ENCODE data around the gene KLF7.

Gene KLF7

GRCh38 chr2:207184348-207184747 lies 18.6 kb upstream of the KLF7 start:
- H3K9me2 ChIP-seq (replicated peaks; ENCODE audit: insufficient read depth, low read length): no peaks in the 10 kb centered on the region
- no peaks in the 10 kb centered on the region for H3K9me3 ChIP-seq (replicated peaks; ENCODE audit: insufficient read depth, low read length)
- no peaks in the 10 kb centered on the region for H4K20me1 ChIP-seq (ENCODE audit: insufficient read depth, low read length)
- no peak overlapping the region for H3K27ac ChIP-seq (ENCODE audit: low read length)
- no peak overlapping the region for H2AFZ ChIP-seq (ENCODE audit: low read length)
- no peaks in the 10 kb centered on the region for H3K27me3 ChIP-seq (replicated peaks; ENCODE audit: insufficient read depth, low read length)
- no peak overlapping the region for H3K9ac ChIP-seq (ENCODE audit: low read length)
- no peaks in the 10 kb centered on the region for H3K79me2 ChIP-seq (ENCODE audit: low read length)
- H3K4me2 ChIP-seq (ENCODE audit: low read depth, low read length): no peak overlapping the region
- H3K4me1 ChIP-seq (ENCODE audit: low read length): peaks cover 6% of the 10 kb centered on the region; the same call in 1 of the 2 replicates
- DNase-seq: no peak
- no peak for TF ChIP-seq EZH2phosphoT487 (IDR thresholded peaks at IDR 0.05; ENCODE audit: low read length)
- TF ChIP-seq EZH2 (optimal IDR thresholded peaks at IDR 0.05; ENCODE audit: low read depth, low read length): no peak
- no peak for TF ChIP-seq CTCF (IDR thresholded peaks at IDR 0.05; ENCODE audit: low read length)
- H3K36me3 ChIP-seq (replicated peaks; ENCODE audit: insufficient read depth, low read length): no peaks in the 10 kb centered on the region
- no peak overlapping the region for H3K4me3 ChIP-seq (ENCODE audit: low read length)
- H3F3A ChIP-seq (ENCODE audit: insufficient read depth, low read length): no peaks in the 10 kb centered on the region

GRCh38 chr2:207183506-207183905 lies 17.8 kb upstream of the KLF7 start:
- Histone ChIP-seq H2AFZ (ENCODE audit: low read length) (no peak overlapping the region), H3K27ac (ENCODE audit: low read length) (no peak overlapping the region), H3K36me3 (replicated peaks; ENCODE audit: insufficient read depth, low read length) (no peaks in the 10 kb centered on the region), H3K79me2 (ENCODE audit: low read length) (no peaks in the 10 kb centered on the region), H3K4me3 (ENCODE audit: low read length) (no peak overlapping the region), H3K9me2 (replicated peaks; ENCODE audit: insufficient read depth, low read length) (no peaks in the 10 kb centered on the region), H3K27me3 (replicated peaks; ENCODE audit: insufficient read depth, low read length) (no peaks in the 10 kb centered on the region), H3K9me3 (replicated peaks; ENCODE audit: insufficient read depth, low read length) (no peaks in the 10 kb centered on the region), H3K4me1 (ENCODE audit: low read length) (peaks cover 3% of the 10 kb centered on the region; the same call in 1 of the 2 replicates), H4K20me1 (ENCODE audit: insufficient read depth, low read length) (no peaks in the 10 kb centered on the region), H3F3A (ENCODE audit: insufficient read depth, low read length) (no peaks in the 10 kb centered on the region), H3K9ac (ENCODE audit: low read length) (no peak overlapping the region), H3K4me2 (ENCODE audit: low read depth, low read length) (no peak overlapping the region)
- TF ChIP-seq CTCF (IDR thresholded peaks at IDR 0.05; ENCODE audit: low read length): no peak
- no peak for TF ChIP-seq EZH2 (optimal IDR thresholded peaks at IDR 0.05; ENCODE audit: low read depth, low read length)
- no peak for TF ChIP-seq EZH2phosphoT487 (IDR thresholded peaks at IDR 0.05; ENCODE audit: low read length)
- DNase-seq: no peak

GRCh38 chr2:207182911-207183310 lies 17.2 kb upstream of the KLF7 start:
- Histone ChIP-seq H3K27me3 (replicated peaks; ENCODE audit: insufficient read depth, low read length) (no peaks in the 10 kb centered on the region), H3K79me2 (ENCODE audit: low read length) (no peaks in the 10 kb centered on the region), H3K27ac (ENCODE audit: low read length) (no peak overlapping the region), H3K9ac (ENCODE audit: low read length) (no peak overlapping the region), H3K4me1 (ENCODE audit: low read length) (no peaks in the 10 kb centered on the region), H3K36me3 (replicated peaks; ENCODE audit: insufficient read depth, low read length) (no peaks in the 10 kb centered on the region), H3F3A (ENCODE audit: insufficient read depth, low read length) (no peaks in the 10 kb centered on the region), H3K4me2 (ENCODE audit: low read depth, low read length) (no peak overlapping the region), H4K20me1 (ENCODE audit: insufficient read depth, low read length) (no peaks in the 10 kb centered on the region), H3K9me3 (replicated peaks; ENCODE audit: insufficient read depth, low read length) (no peaks in the 10 kb centered on the region), H3K4me3 (ENCODE audit: low read length) (no peak overlapping the region), H2AFZ (ENCODE audit: low read length) (no peak overlapping the region), H3K9me2 (replicated peaks; ENCODE audit: insufficient read depth, low read length) (no peaks in the 10 kb centered on the region)
- DNase-seq: no peak
- TF ChIP-seq EZH2phosphoT487 (IDR thresholded peaks at IDR 0.05; ENCODE audit: low read length) (no peak), EZH2 (optimal IDR thresholded peaks at IDR 0.05; ENCODE audit: low read depth, low read length) (no peak), CTCF (IDR thresholded peaks at IDR 0.05; ENCODE audit: low read length) (no peak)

All from MM.1S (cell line).